DOHH2 (cell line): ENCODE data around the gene CYP2U1.

Experiments
- H3F3A ChIP-seq: fragments of 200-600 bp; sonication (generic), shearing (Covaris generic); 2 replicates; pipeline ENCODE4 v1.6.0; 2016; ENCODE audit warnings: antibody characterized with exemption, mild to moderate bottlenecking; ENCODE audit not compliant: control insufficient read depth, insufficient read depth
- H3K27ac ChIP-seq: fragments of 200-600 bp; sonication (generic); 2 replicates; pipeline ENCODE4 v1.5.1; 2014; ENCODE audit warnings: low read depth, mild to moderate bottlenecking, low read length, moderate library complexity
- H3K27me3 ChIP-seq: fragments of 200-600 bp; sonication (generic); 2 replicates; pipeline ENCODE4 v1.6.1; 2014; ENCODE audit warnings: mild to moderate bottlenecking, low read length, mixed read lengths; ENCODE audit not compliant: control insufficient read depth
- H3K36me3 ChIP-seq: fragments of 200-600 bp; sonication (generic); 2 replicates; pipeline ENCODE4 v1.6.1; 2014; ENCODE audit warnings: mild to moderate bottlenecking, low read length, moderate library complexity, mixed read lengths; ENCODE audit not compliant: control insufficient read depth
- H3K4me1 ChIP-seq: fragments of 200-600 bp; sonication (generic); 2 replicates; pipeline ENCODE4 v1.6.1; 2014; ENCODE audit warnings: mild to moderate bottlenecking, low read length, mixed read lengths; ENCODE audit not compliant: control insufficient read depth
- H3K4me2 ChIP-seq: fragments of 200-600 bp; sonication (generic); 2 replicates; pipeline ENCODE4 v1.6.0; 2014; ENCODE audit warnings: mild to moderate bottlenecking, low read length, moderate library complexity
- H3K4me3 ChIP-seq: fragments of 200-600 bp; sonication (generic); 2 replicates; pipeline ENCODE4 v1.5.1; 2014; ENCODE audit warnings: mild to moderate bottlenecking, low read length, mixed read lengths
- H3K79me2 ChIP-seq: fragments of 200-600 bp; sonication (generic); 2 replicates; pipeline ENCODE4 v1.6.1; 2014; ENCODE audit warnings: mild to moderate bottlenecking, low read length, mixed read lengths; ENCODE audit not compliant: control insufficient read depth
- H3K9me2 ChIP-seq: fragments of 200-600 bp; sonication (generic); replicated peaks from 2 replicates; pipeline ENCODE4 v1.6.1; 2014; ENCODE audit warnings: mild to moderate bottlenecking, low read length, mixed read lengths; ENCODE audit not compliant: control insufficient read depth
- H3K9me3 ChIP-seq: fragments of 200-600 bp; sonication (generic); 2 replicates; pipeline ENCODE4 v1.6.1; 2014; ENCODE audit warnings: antibody characterized with exemption, low read length, mixed read lengths; ENCODE audit not compliant: control insufficient read depth, insufficient read depth
- H4K20me1 ChIP-seq: fragments of 200-600 bp; sonication (generic); 2 replicates; pipeline ENCODE4 v1.6.0; 2014; ENCODE audit warnings: low read depth, mild to moderate bottlenecking, antibody characterized with exemption, low read length, moderate library complexity; ENCODE audit not compliant: control insufficient read depth, insufficient read depth
- EZH2phosphoT487 ChIP-seq: fragments of 200-600 bp; sonication (generic); IDR thresholded peaks from 2 replicates; pipeline ENCODE4 v1.6.1; 2017; ENCODE audit warnings: borderline replicate concordance, mild to moderate bottlenecking, antibody characterized with exemption, low read length, moderate library complexity, mixed read lengths
- TF ChIP-seq, protein P1 (sequence below): fragments of 200-600 bp; sonication (generic); IDR thresholded peaks from one replicate; pipeline ENCODE4 v1.5.1; 2014; ENCODE audit warnings: antibody characterized with exemption, mild to moderate bottlenecking, low read depth, low read length; ENCODE audit not compliant: poor library complexity, severe bottlenecking

Gene CYP2U1

GRCh38 chr4:107890779-107891178 is 40.6 kb upstream of the CYP2U1 start:
- H3K36me3 ChIP-seq = no peaks in the 10 kb centered on the region
- no peak overlapping the region for H3K4me2 ChIP-seq
- no peak overlapping the region for H3K4me3 ChIP-seq
- H3K27me3 ChIP-seq = no peaks in the 10 kb centered on the region; the same call in 1 of the 2 replicates
- H3K27ac ChIP-seq = no peak overlapping the region
- peaks cover 6% of the 10 kb centered on the region; the same call in 1 of the 2 replicates for H3K9me3 ChIP-seq
- H3K79me2 ChIP-seq = no peaks in the 10 kb centered on the region
- no peaks in the 10 kb centered on the region for H4K20me1 ChIP-seq
- no peaks in the 10 kb centered on the region for H3K4me1 ChIP-seq
- no peaks in the 10 kb centered on the region for H3F3A ChIP-seq
- TF ChIP-seq EZH2phosphoT487 = no peak
- TF ChIP-seq, protein P1, sequence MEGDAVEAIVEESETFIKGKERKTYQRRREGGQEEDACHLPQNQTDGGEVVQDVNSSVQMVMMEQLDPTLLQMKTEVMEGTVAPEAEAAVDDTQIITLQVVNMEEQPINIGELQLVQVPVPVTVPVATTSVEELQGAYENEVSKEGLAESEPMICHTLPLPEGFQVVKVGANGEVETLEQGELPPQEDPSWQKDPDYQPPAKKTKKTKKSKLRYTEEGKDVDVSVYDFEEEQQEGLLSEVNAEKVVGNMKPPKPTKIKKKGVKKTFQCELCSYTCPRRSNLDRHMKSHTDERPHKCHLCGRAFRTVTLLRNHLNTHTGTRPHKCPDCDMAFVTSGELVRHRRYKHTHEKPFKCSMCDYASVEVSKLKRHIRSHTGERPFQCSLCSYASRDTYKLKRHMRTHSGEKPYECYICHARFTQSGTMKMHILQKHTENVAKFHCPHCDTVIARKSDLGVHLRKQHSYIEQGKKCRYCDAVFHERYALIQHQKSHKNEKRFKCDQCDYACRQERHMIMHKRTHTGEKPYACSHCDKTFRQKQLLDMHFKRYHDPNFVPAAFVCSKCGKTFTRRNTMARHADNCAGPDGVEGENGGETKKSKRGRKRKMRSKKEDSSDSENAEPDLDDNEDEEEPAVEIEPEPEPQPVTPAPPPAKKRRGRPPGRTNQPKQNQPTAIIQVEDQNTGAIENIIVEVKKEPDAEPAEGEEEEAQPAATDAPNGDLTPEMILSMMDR = no peak
- H3K9me2 ChIP-seq = no peaks in the 10 kb centered on the region

GRCh38 chr4:107891299-107891698 is 40.0 kb upstream of the CYP2U1 start:
- H3F3A ChIP-seq = no peaks in the 10 kb centered on the region
- H3K27me3 ChIP-seq = no peaks in the 10 kb centered on the region; the same call in 1 of the 2 replicates
- H3K9me2 ChIP-seq = no peaks in the 10 kb centered on the region
- H3K9me3 ChIP-seq = peaks cover 6% of the 10 kb centered on the region; the same call in 1 of the 2 replicates
- H3K27ac ChIP-seq = no peak overlapping the region
- no peak overlapping the region for H3K4me3 ChIP-seq
- H4K20me1 ChIP-seq = no peaks in the 10 kb centered on the region
- H3K4me1 ChIP-seq = no peaks in the 10 kb centered on the region
- H3K4me2 ChIP-seq = no peak overlapping the region
- H3K79me2 ChIP-seq = no peaks in the 10 kb centered on the region
- TF ChIP-seq, protein P1 = no peak
- TF ChIP-seq EZH2phosphoT487 = no peak
- no peaks in the 10 kb centered on the region for H3K36me3 ChIP-seq

GRCh38 chr4:107893171-107894137 is 37.9 kb upstream of the CYP2U1 start:
- Histone ChIP-seq H3K27ac (no peak overlapping the region), H3K79me2 (no peaks in the 10 kb centered on the region), H3K4me2 (no peak overlapping the region), H3K27me3 (peaks cover 5% of the 10 kb centered on the region; the same call in 1 of the 2 replicates), H4K20me1 (no peaks in the 10 kb centered on the region), H3K36me3 (no peaks in the 10 kb centered on the region), H3K9me3 (peaks cover 2% of the 10 kb centered on the region; the same call in 1 of the 2 replicates), H3F3A (no peaks in the 10 kb centered on the region), H3K9me2 (no peaks in the 10 kb centered on the region), H3K4me1 (no peaks in the 10 kb centered on the region), H3K4me3 (no peak overlapping the region)
- TF ChIP-seq, protein P1 = no peak
- TF ChIP-seq EZH2phosphoT487 = no peak
